Measurements from ENCODE around the gene DSP. TPM values are rescaled to one million over a fixed set of nuclear protein-coding genes. Genes with fewer than 3 reads are reported as not detected.

DSP gene
- total and polyA plus RNA-seq, 2 experiments from 2014 or later, result 73.7 to 156 TPM

GRCh38 chr6:7588506-7588905 lies 47.0 kb downstream of the DSP start:
- Histone ChIP-seq H3K9me2 (replicated peaks; ENCODE audit: insufficient read depth) (no peaks in the 10 kb centered on the region), H2AFZ (no peak overlapping the region), H3K79me2 (peaks cover 33% of the 10 kb centered on the region), H3K36me3 (replicated peaks; ENCODE audit: insufficient read depth, low read depth) (no peaks in the 10 kb centered on the region), H3K9me3 (ENCODE audit: low read depth) (no peaks in the 10 kb centered on the region), H3K4me1 (ENCODE audit: insufficient read depth) (peaks cover 10% of the 10 kb centered on the region), H3K27ac (no peak overlapping the region), H3K4me3 (no peak overlapping the region), H3K4me2 (no peak overlapping the region), H4K20me1 (ENCODE audit: insufficient read depth, poor library complexity, severe bottlenecking) (peaks cover 23% of the 10 kb centered on the region), H3K27me3 (no peaks in the 10 kb centered on the region)
- no peak for TF ChIP-seq EZH2phosphoT487 (IDR thresholded peaks at IDR 0.05; ENCODE audit: low read depth, severe bottlenecking, unreplicated experiment)
- TF ChIP-seq CTCF (IDR thresholded peaks at IDR 0.05; ENCODE audit: poor library complexity), result no peak
- TF ChIP-seq EZH2 (IDR thresholded peaks at IDR 0.05; ENCODE audit: borderline replicate concordance), result no peak
- WGBS (ENCODE audit: low lambda C conversion rate, missing lambda C conversion rate), result 82% methylated on average over 4 of the region's 4 CpGs
- no peak for DNase-seq (ENCODE audit: low spot score)

GRCh38 chr6:7589221-7589620 lies 47.8 kb downstream of the DSP start:
- no peaks in the 10 kb centered on the region for H3K36me3 ChIP-seq (replicated peaks; ENCODE audit: insufficient read depth, low read depth)
- no peak for DNase-seq (ENCODE audit: low spot score)
- peaks cover 38% of the 10 kb centered on the region for H3K79me2 ChIP-seq
- WGBS (ENCODE audit: low lambda C conversion rate, missing lambda C conversion rate), result 89% methylated on average over 3 of the region's 3 CpGs
- H3K4me3 ChIP-seq, result no peak overlapping the region
- H3K9me2 ChIP-seq (replicated peaks; ENCODE audit: insufficient read depth), result no peaks in the 10 kb centered on the region
- no peak for TF ChIP-seq EZH2 (IDR thresholded peaks at IDR 0.05; ENCODE audit: borderline replicate concordance)
- TF ChIP-seq EZH2phosphoT487 (IDR thresholded peaks at IDR 0.05; ENCODE audit: low read depth, severe bottlenecking, unreplicated experiment), result no peak
- no peak for TF ChIP-seq CTCF (IDR thresholded peaks at IDR 0.05; ENCODE audit: poor library complexity)
- H3K4me2 ChIP-seq, result peak overlapping the region; percentile 82
- no peaks in the 10 kb centered on the region for H3K9me3 ChIP-seq (ENCODE audit: low read depth)
- H2AFZ ChIP-seq, result peak overlapping the region; percentile 83
- peaks cover 10% of the 10 kb centered on the region for H3K4me1 ChIP-seq (ENCODE audit: insufficient read depth)
- H3K27me3 ChIP-seq, result no peaks in the 10 kb centered on the region
- H3K27ac ChIP-seq, result peak overlapping the region; percentile 66
- H4K20me1 ChIP-seq (ENCODE audit: insufficient read depth, poor library complexity, severe bottlenecking), result peaks cover 23% of the 10 kb centered on the region

GRCh38 chr6:7589949-7590917 lies 48.8 kb downstream of the DSP start, which contains the start of gene SNRNP48:
TSS of gene SNRNP48 (plus strand) at chr6:7590198. CDS start at chr6:7590258, 60 bp downstream.
- peaks cover 41% of the 10 kb centered on the region for H3K79me2 ChIP-seq
- no peaks in the 10 kb centered on the region for H3K36me3 ChIP-seq (replicated peaks; ENCODE audit: insufficient read depth, low read depth)
- WGBS (ENCODE audit: low lambda C conversion rate, missing lambda C conversion rate), result 1% methylated on average over 71 of the region's 72 CpGs
- peak within 1 kb of the TSS; percentile 82 for H3K4me2 ChIP-seq
- no peaks in the 10 kb centered on the region for H3K27me3 ChIP-seq
- TF ChIP-seq EZH2 (IDR thresholded peaks at IDR 0.05; ENCODE audit: borderline replicate concordance) (no peak), EZH2phosphoT487 (IDR thresholded peaks at IDR 0.05; ENCODE audit: low read depth, severe bottlenecking, unreplicated experiment) (no peak), CTCF (IDR thresholded peaks at IDR 0.05; ENCODE audit: poor library complexity) (no peak)
- H3K4me1 ChIP-seq (ENCODE audit: insufficient read depth), result peaks cover 10% of the 10 kb centered on the region
- H2AFZ ChIP-seq, result peak within 1 kb of the TSS; percentile 83
- peak within 1 kb of the TSS; percentile 58 for H3K4me3 ChIP-seq
- peaks cover 23% of the 10 kb centered on the region for H4K20me1 ChIP-seq (ENCODE audit: insufficient read depth, poor library complexity, severe bottlenecking)
- DNase-seq (ENCODE audit: low spot score), result peak; percentile 98
- H3K9me2 ChIP-seq (replicated peaks; ENCODE audit: insufficient read depth), result no peaks in the 10 kb centered on the region
- peak within 1 kb of the TSS; percentile 70 for H3K27ac ChIP-seq
- no peaks in the 10 kb centered on the region for H3K9me3 ChIP-seq (ENCODE audit: low read depth)

Measured in hepatocyte (in vitro differentiated cells).